Measurements from ENCODE around the gene RMRP.

RMRP gene

GRCh38 chr9:35686222-35687203 lies 28.7 kb upstream of the RMRP start:
- DNase-seq: no peak

- DNase-seq: no peak
Observed at GRCh38 chr9:35685506-35685905, 27.7 kb upstream of the RMRP start.

DNA sequence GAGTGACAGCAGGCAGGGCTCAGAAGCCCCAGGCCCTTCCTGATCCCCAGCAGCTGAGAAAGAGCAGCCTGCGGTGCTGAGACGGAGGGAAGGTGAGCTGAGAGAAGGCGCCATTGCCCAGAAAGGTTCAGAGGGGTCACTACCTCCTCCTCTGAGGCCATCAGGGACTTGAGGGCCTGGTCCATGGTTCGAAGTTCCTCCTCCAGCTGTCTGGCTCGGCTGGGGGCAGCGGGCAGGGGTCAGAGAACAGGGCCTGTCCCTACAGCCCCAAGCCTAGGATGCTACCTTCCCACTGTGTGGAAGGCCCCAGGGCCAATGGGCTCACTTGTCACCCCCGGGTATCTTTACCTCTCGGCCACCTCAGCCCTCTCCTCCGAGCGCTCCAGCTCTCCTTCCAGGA lies 27.1 kb upstream of the RMRP start:
- no peak for DNase-seq

GRCh38 chr9:35683323-35683722 lies 25.5 kb upstream of the RMRP start:
- DNase-seq: no peak

DNA sequence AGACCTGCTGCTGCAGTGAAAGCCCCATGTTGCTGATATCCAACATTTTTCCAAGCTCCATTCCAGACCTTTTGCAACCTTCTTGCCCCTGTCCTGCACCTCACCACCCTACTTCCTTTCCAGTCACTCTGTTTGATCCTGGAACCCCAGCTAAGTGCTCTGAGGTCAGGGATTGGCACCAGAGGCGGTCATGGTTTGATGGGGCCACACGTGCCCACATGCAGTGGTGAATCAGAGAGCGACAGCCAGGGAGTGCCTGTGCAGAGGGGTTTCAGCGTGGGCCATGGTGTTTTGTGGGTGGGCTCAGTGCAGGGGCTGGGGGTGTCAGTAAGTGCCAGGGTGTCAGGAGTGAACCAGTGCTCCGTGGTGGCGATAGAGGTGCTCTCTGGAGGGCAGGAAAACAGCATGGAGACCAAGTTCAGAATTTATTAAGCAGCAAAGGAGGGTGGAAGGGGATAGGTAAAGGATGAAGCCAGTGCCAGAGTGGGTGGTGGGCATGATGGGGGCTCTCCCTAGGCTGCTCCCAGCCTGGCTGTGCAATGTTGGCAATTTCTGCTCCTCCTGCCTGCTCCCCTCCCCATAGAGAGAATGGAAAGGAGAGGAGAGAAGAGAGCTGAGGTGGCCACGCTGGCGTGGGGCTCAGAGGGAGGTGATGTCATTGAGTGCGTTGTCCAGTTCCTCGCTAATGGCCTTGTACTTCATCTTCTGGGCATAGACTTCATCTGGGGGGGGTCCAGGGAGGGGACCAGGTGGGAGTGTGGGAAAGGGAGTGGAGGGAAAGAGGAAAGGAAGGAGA lies 24.9 kb upstream of the RMRP start:
- no peak for DNase-seq

- DNase-seq: no peak
Observed at GRCh38 chr9:35682051-35682450, 24.2 kb upstream of the RMRP start.

DNA sequence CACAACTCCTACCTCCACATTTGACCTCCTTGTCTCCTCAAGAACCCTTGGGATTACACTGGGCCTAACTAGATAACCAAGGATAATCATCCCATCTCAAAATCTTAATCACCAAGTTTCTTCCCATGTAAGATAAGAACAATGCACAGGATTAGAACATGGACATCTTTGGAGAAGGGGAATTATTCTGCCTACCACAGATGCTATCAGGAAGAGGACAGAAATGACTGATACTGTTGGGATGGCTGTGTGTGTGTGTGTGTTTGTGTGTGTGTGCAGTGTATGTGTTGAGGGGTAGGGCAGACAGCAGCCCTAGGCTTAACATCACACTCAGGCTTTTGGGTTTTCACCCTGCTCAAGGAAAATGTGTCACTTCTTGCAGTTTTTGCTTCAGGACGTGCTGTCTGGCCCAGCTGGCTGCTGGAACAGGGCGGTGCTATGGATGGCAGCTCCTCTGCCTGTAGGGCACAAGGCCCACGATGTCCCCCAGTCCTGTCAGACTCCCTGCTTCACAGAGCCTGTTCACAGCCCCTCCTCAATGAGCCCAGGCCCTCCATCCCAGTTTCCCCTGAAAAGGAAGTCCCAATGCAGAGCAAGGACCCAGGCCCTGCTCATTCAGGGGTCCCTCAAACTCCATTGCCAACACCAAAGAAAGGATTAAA lies 23.7 kb upstream of the RMRP start:
- no peak for DNase-seq

- no peak for DNase-seq
Observed at GRCh38 chr9:35680331-35681105, 22.7 kb upstream of the RMRP start.

- no peak for DNase-seq
Observed at GRCh38 chr9:35679766-35680330, 22.0 kb upstream of the RMRP start.

DNA sequence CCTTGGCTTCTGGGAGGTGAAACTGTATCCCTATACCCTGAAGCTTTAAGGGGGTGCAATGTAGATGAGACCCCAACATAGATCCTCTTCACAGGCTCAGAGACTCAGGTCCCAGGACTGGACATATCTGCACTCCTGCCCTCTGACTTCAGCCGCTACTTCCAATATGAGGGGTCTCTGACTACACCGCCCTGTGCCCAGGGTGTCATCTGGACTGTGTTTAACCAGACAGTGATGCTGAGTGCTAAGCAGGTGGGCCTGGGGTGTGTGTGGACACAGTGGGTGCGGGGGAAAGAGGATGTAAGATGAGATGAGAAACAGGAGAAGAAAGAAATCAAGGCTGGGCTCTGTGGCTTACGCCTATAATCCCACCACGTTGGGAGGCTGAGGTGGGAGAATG lies 21.3 kb upstream of the RMRP start:
- no peak for DNase-seq

DNA sequence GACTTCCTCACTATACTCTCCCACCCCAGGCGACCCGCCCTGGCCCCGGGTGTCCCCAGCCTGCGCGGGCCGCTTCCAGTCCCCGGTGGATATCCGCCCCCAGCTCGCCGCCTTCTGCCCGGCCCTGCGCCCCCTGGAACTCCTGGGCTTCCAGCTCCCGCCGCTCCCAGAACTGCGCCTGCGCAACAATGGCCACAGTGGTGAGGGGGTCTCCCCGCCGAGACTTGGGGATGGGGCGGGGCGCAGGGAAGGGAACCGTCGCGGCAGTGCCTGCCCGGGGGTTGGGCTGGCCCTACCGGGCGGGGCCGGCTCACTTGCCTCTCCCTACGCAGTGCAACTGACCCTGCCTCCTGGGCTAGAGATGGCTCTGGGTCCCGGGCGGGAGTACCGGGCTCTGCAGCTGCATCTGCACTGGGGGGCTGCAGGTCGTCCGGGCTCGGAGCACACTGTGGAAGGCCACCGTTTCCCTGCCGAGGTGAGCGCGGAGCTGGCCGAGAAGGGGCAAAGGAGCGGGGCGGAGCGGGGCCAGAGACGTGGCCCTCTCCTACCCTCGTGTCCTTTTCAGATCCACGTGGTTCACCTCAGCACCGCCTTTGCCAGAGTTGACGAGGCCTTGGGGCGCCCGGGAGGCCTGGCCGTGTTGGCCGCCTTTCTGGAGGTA lies 18.0 kb upstream of the RMRP start:
- no peak for DNase-seq

- DNase-seq: no peak
Observed at GRCh38 chr9:35675204-35675603, 17.4 kb upstream of the RMRP start.

GRCh38 chr9:35674025-35674361 lies 16.2 kb upstream of the RMRP start:
- no peak for DNase-seq

DNA sequence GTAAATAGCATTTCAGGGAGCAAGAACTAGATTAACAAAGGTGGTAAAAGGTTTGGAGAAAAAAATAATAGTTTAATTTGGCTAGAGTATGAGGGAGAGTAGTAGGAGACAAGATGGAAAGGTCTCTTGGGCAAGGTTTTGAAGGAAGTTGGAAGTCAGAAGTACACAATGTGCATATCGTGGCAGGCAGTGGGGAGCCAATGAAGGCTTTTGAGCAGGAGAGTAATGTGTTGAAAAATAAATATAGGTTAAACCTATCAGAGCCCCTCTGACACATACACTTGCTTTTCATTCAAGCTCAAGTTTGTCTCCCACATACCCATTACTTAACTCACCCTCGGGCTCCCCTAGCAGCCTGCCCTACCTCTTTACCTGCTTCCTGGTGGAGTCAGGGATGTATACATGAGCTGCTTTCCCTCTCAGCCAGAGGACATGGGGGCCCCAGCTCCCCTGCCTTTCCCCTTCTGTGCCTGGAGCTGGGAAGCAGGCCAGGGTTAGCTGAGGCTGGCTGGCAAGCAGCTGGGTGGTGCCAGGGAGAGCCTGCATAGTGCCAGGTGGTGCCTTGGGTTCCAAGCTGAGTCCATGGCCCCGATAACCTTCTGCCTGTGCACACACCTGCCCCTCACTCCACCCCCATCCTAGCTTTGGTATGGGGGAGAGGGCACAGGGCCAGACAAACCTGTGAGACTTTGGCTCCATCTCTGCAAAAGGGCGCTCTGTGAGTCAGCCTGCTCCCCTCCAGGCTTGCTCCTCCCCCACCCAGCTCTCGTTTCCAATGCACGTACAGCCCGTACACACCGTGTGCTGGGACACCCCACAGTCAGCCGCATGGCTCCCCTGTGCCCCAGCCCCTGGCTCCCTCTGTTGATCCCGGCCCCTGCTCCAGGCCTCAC lies 15.6 kb upstream of the RMRP start, which contains the start of gene CA9:
Gene CA9, plus strand, starts transcription at position 797 of the 893 bp plus-strand sequence. Its CDS starts 32 bp downstream, at position 829.
- no peak for DNase-seq

DNA sequence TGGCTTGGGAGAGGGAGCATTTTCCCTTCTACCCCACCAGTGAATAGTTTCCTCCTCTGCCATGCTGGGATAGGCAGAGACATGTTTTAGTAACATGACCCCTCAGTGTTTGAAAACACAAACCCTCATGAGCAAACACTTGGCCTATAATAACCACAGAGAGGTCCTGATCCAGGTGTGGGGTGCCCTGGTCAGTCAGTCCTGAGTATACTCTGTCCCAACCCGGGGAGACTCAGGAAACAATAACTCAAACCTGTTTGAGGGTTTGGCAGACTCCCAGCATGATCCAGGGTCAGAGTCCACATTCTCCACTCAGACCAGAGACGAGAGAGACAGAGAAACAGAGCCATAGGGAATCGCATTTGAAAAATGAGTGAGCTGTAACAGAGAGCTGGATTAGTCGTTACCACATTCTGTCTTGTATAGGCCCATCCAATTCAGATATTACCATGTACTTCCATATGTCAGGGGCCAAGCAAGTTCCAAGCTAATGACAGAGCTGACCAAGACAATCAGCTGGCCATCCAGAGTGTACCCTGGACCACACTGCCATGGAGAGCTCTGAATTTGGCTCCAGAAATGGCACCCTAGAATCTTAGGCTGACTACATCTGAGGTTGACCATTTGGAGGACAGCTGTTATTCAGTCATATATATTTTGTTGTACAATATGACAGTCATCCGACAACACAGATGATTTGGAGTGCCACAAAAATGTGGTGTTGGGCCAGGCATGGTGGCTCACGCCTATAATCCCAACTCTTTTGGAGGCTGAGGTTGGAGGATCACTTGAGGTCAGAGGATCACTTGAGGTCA lies 11.7 kb upstream of the RMRP start:
- DNase-seq: no peak

DNA sequence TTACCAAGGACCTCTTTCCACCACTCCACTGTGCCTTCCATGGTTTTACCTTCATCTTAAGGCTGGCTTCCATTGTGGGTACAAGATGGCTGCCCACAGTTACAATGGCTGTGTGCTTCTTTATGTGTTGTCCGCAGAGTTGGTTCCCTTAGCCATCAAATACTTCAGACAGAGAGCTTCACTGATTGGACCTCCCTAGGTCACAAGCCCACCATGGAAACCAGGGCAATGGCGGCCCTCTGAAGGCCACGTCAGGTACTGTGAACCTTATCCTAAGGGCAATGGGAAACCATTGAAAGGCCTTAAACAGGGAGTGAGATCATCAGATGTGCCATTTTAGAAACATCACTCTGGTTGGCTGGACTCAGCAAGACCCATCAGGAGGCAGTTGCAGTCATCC lies 10.1 kb upstream of the RMRP start:
- no peak for DNase-seq

- DNase-seq: no peak
Observed at GRCh38 chr9:35666549-35666948, 8.7 kb upstream of the RMRP start.

DNA sequence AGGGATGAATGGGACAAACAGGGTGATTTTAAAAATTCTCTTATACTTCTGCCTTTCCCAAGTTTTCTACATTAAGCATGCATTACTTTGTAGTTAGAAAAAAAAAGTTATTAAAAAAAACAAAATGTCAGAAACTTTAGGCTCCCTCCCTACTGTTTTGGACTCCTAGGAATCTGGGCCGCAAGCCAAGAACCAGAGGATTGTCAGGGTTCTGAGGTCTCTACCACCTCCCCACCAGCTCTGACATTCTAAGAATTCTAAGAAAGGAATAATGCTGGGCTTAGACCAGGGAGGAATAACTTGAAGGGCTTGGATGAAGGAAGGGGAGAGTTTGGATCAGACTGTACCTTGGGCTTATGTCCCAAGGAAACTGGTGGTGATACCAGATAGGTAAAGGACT lies 8.2 kb upstream of the RMRP start:
- DNase-seq: no peak

- DNase-seq: no peak
Observed at GRCh38 chr9:35665471-35665818, 7.6 kb upstream of the RMRP start.

Measured in activated CD4-positive, alpha-beta T cell treated with anti-CD3 and anti-CD28 coated beads for 1 hour (primary cell).